Panc1 (cell line): ENCODE results near the gene DLG2.

Experiments
- POLR2AphosphoS5 ChIP-seq: IDR thresholded peaks from 2 replicates; pipeline ENCODE4 v1.6.1; 2012; ENCODE audit warnings: mild to moderate bottlenecking, low read depth, low read length, moderate library complexity
- REST ChIP-seq, 2 experiments: IDR thresholded peaks; 2 replicates each; pipeline ENCODE4 v1.6.1; 2011 to 2012; ENCODE audit warnings: low read depth in 2 of 2, control low read depth in 1 of 2, low read length in 1 of 2, mild to moderate bottlenecking in 1 of 2, moderate library complexity in 1 of 2; ENCODE audit not compliant: insufficient read depth in 1 of 2
- SIN3A ChIP-seq: IDR thresholded peaks from 2 replicates; pipeline ENCODE4 v1.6.1; 2012; ENCODE audit warnings: low read depth, mild to moderate bottlenecking, low read length, moderate library complexity, borderline replicate concordance; ENCODE audit not compliant: insufficient read depth
- TCF7L2 ChIP-seq: IDR thresholded peaks from 2 replicates; pipeline ENCODE4 v1.6.1; 2011; ENCODE audit warnings: mild to moderate bottlenecking, low read depth, low read length, inconsistent platforms
- TF ChIP-seq, protein P1 (sequence below): fragments of 450-650 bp; IDR thresholded peaks from 2 replicates; pipeline ENCODE4 v1.5.1; 2017; ENCODE audit warnings: mild to moderate bottlenecking

DNA sequence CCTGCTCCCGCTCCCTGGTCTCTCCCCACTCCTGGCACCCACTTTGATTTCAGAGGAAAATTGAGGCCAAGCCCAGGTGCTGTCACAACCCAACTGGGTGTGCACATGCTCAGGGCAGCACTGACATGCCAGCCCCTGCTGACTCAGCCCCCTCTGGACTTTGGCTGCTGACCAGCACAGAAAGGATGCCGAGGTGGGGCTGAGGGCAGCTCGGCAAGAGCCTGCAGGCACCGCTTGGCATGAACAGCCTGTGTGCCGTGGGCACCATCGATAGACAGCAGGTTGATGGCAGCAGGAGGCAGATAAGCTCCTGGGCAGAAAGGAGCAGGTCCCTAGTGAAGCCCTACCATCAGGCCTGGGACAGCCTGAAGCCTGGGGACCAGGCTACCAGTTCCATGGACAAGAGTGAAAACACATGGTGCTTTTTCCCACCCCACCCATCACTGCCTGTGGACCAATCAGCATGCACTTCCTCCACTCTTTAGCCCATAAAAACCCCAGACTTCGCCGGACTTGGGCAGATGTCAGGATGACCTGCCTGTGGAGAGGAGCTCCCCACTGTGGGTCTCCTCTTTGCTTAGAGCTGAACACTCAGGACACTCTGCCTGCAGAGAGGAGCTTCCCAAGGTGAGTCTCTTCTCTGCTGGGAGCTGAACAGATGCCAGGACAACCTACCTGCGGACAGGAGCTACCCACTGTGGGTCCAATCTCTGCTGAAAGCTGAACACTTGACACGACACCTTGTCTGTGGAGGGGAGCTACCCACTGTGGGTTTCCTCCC, 832.3 kb downstream of the DLG2 start:
- TF ChIP-seq, protein P1, sequence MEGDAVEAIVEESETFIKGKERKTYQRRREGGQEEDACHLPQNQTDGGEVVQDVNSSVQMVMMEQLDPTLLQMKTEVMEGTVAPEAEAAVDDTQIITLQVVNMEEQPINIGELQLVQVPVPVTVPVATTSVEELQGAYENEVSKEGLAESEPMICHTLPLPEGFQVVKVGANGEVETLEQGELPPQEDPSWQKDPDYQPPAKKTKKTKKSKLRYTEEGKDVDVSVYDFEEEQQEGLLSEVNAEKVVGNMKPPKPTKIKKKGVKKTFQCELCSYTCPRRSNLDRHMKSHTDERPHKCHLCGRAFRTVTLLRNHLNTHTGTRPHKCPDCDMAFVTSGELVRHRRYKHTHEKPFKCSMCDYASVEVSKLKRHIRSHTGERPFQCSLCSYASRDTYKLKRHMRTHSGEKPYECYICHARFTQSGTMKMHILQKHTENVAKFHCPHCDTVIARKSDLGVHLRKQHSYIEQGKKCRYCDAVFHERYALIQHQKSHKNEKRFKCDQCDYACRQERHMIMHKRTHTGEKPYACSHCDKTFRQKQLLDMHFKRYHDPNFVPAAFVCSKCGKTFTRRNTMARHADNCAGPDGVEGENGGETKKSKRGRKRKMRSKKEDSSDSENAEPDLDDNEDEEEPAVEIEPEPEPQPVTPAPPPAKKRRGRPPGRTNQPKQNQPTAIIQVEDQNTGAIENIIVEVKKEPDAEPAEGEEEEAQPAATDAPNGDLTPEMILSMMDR = no peak
- TF ChIP-seq POLR2AphosphoS5 = no peak
- no peak for TF ChIP-seq TCF7L2
- no peak for TF ChIP-seq SIN3A
- no peak for TF ChIP-seq REST (IDR thresholded peaks at IDR 0.05; ENCODE audit: insufficient read depth in 1 of 2, low read depth in 2 of 2, low read length in 1 of 2)
